ENCODE measurements around the gene IRF1.

Gene IRF1

DNA sequence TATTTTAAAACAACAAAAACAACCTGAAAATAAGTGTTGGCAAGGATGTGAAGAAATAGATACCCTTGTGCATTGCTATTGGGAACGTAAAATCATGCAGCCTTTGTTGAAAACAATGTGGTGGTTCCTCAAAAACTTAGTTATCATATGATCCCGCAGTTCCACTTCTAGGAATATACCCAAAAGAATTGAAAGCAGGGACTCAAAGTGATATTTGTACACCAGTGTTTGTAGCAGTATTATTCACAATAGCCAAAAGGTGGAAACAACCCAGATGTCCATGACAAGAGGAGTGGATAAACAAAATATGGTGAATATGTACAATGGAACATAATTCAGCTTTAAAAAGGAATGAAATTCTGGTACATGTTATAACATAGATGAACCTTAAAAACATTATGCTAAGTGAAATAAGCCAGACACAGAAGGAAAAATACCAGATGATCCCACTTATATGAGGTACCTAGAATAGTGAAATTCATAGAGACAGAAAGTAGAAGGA is 29.0 kb downstream of the IRF1 start:
- no peak for DNase-seq (ENCODE audit: low read depth)

DNA sequence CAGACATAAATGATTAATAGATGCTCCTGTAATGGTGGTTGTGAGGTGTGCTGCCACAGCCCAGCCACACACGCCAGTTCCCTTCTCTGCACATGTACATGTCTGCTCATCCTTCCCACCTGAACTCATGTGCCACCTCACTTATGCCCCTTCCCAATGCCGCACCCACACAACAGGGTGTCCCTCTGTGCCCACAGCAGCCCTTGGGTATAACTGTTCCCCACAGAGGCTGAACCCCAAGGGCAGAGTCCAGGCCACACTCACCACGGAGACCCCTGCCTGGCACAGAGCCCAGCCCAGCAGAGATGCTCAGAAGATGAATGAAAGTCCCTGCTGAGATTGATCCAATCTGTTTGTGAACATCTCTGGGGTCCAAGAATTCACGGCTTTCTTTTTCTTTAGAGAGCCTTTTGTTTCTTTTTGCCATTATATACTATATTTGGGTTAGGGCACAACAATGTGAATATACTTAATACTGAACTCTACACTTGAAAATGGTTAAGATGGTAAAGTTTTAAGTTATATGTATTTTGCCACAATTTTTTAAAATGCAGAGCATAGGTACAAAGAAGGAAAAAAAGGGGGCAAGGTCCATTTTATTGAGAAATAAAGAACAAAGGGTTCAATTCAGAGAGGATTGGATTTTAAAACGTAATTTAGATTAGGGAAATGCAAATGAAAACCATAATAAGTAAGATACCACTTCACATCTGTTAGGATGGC is 29.6 kb downstream of the IRF1 start:
- DNase-seq (ENCODE audit: low read depth), result no peak

DNA sequence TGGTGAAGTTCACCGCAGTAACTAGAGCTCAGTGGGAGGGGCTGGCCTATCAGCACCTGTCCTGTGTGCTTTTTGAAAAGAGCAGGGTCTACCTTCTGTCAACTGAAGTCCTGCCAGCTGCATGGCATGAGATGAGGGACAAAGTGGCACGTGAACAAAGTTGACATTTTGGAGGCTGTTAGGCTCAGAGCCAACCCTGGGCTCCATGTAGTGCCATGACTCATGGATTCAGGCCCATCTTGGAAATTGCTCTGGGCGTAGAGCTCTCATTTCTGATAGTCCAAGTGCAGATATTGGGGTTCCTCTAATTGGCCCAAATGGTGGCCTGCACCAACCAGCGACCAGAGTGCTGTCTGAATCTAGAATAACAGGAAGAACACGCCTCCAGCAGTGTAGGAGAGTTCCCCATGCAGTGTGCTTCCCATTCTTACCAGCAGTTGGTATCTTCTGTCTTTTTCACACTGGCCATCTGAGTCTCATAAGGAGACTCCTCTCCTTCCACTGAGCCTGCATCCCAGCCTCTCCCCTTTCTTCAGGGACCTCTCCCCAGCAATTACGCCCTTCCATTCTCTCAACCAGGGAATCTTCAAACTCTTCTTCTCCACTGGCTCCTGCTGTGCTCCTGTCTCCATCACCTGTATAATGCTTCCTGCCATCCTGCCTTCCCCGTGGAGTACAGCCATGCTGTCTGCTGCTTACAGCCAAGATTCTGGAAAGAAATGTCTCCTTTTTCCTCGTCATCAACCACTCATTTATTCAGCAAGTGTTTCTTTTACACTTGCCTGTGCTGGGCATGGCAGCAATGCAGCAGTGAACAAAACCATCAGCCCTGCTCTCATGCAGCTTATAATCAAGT is 30.4 kb downstream of the IRF1 start:
- no peak for DNase-seq (ENCODE audit: low read depth)

DNA sequence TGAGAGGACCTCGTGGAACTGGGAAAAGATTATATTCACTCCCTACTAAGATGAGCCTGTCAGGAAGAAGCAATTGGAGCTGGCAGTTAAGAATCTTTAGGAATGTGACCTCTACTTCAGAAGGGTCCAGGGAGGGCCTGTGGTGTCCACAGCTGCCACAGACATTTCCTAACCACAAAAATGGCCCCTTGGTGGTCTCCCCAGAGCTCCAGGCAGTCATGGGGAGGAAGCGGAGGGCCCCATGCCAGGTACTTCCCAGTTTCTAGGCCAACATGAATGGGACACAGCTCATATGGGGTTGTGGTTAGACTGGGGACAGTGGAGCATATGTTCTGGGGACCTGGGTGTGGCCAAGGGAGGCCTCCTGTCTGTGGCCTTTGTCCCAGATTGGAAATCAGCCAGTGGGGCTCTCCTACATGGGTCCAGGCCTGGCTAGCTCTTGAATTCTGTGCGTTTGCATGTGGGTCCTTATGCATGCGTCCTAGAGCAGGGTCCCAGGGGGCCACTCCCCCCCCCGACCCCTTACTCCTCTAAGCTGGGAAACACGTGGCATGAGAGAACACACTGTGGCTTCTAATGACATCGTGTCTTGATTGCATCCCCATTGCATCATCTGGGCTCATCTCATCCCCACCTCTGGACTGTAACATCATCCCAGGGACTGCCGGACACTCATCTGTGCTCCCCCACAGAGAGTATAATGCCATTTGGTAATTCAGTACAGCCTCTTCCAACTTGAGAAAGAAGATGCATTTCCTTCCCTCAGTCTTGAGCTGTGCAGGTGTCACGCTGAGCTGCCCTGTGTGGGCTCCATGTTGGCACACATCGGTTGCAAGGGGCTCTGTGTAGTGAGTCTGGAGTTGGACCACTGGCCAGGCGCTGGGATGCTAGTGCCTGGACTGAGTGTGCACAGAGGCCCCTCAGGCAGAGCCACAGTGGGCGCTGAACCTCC is 31.3 kb downstream of the IRF1 start:
- DNase-seq (ENCODE audit: low read depth), result no peak

DNA sequence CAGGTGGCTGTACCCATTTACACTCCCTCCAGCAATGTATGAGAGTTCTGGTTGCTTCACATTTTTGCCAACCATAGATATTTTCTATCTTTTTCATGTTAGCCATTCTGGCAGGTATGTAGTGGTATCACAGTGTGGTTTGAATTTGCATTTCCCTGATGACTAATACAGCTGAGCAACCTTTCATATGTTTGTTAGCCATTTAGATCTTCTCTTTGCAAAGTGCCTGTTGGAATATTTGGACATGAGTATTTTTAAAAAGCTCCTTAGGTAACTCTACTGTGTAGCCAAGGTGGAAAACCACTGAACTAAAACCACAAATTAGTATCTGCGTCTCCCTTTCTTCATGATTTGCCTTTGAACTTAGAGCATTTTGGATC is 31.9 kb downstream of the IRF1 start:
- DNase-seq (ENCODE audit: low read depth), result no peak

DNA sequence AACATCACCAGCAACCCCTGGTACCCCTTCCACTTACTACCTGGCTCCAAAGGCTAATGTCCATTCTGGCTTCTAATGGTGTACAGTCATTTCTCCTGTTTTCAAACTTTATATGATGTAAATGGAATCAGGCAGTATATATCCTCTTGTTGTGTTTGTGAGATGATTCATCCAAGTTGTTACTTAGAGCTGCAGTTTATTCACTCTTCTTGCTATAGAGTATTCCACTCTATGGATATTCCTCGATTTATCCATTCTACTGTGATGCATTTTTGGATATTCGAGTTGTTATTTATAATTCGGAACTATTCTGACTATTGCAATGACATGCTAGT is 32.4 kb downstream of the IRF1 start:
- no peak for DNase-seq (ENCODE audit: low read depth)

DNA sequence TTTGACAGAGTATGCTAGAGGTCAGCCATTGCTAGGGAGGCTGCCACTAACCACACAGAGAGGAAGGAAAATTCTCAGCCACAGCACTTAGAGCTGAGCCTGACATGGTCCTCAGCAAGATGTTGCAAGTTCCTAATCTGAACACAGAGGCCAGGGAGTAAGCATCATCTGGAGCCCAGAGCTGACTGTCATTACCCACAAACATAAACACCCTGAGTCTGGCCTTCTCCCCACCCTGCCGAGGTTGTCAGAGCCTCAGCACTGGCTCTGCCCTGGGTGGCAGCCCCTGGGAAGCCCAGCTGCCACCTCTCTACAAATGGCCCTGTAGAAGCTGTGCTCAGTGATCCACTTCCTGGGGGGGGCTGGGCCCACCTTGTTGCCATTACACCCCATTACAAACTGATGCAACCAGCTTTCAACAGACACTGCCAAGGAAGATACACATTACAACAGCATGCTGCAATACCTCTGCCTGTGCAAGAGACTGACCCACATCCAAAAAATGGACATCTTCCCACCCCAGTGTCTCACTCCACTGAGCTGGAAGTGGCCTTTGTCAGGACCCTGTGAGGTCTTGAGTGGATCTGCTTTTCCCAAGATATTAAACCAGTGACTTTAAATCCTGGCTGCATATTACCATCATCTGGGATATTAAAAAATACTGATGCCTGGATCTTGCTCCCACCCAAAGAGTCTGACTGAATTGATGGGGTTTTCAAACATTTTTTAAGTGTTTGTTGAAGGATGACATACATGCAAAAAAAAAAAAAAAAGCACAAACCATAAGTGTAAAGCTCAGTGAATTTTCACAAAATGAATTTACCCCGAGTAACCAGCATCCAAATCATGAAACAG is 33.0 kb downstream of the IRF1 start:
- no peak for DNase-seq (ENCODE audit: low read depth)

DNA sequence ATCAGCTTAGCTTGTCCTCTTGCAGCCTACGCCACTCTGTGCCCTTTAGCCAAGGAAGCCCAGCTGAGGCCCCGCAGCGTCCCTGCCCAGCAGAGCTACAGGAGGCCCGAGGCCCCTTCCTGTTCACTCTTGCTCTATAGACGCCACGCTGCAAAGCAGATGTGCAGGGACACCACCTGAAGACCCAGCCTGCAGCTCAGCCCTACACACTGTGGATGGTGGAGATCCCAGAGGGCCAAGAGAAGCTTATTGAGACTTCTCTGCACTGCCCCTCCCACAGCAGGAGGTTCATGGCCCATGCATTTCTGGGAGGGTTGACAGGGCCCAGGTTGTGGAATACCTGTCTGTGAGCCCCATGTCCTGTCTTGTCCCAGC is 33.6 kb downstream of the IRF1 start:
- DNase-seq (ENCODE audit: low read depth), result no peak

DNA sequence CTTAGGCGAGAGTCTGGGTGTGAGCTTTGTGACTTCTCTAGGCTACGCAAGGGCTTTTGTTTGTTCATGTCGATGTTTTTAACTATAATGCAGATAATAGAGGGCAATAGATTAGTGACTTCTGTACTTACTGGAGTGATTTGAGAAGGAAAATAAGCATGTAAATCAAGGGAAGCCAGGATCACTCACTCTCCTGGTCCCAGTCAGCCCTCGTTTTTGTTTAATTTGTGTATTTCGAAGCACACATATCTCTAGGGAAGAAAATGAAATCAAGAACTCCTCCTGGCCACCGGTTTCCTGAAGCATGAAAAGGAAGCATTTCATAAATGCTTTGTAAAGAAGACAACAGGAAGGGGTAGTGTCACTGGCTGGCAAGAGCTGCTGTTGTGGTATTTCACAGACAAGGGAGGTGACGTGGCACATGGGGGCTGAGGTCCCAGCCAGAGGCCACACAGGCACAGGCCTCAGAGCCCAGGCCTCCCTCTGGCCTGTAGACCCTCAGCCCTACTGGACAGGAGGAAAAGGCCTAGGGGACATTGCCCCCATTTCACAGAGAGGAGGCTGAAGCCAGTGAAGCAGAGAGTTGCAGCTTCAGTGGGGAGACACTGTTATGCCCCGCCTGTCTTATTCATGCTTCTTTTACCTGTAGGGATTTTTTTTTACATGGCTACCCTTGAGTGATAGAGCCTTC is 34.1 kb downstream of the IRF1 start:
- DNase-seq (ENCODE audit: low read depth), result no peak

DNA sequence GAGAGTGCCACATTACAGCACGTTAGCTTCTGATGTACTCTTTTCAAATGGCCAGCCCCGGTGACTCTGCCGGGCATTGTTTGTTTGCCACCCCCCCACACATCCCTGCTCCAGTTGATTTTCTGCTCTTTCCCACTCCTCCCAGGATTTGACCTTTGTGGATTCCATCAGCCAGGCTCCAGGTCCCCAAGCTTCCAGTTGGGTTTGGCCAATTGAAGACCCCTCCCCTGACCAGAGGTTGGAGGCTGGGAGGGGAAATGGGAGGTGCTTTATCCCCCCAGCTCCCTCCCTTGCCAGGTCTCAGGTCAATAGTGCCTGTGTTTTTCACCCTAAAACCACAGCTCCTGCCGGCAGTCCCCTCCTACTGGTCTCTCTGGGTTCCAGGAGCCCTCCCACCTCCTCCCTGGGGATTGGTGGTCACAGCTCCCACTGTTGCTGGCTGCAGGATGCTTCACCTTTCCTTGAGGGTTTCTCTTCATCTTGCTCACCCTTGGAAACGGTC is 34.9 kb downstream of the IRF1 start:
- DNase-seq (ENCODE audit: low read depth), result no peak

DNA sequence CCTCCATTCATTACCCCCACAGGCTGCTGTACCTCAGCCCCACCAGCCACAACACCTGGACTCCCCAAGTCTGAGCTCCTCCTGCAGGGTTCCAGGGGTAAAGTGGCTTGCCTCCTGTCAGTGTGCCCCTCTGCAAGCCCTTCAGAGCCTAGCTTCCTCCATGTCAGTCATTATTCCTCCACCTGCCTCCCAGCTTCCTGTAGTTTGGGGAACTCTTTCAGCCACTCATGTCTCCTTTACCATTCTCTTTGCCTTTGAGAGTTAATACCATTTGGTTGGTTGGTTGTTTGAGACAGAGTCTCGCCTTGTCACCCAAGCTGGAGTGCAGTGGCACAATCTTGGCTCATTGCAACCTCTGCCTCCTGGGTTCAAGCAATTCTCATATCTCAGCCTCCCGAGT is 36.2 kb downstream of the IRF1 start:
- no peak for DNase-seq (ENCODE audit: low read depth)

DNA sequence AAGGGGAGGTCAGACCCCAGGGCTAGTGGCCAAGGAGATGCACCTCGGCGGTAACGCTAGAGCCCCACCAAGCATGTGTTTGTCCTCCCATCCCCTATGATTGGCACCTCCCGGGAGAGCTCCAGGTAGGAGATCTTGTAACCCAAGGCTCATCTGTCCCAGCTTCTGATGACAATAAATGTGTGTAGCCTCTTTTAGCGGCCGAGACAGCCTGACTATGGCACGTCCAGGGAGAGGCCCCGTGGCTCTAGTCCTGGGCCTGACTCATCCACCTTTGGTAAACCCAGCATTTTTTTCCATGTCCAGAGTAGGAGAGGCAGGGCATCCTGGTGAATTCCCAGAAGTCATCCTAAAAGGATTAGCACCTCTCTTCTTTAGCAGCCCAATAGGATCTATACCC is 39.2 kb downstream of the IRF1 start:
- no peak for DNase-seq (ENCODE audit: low read depth)

DNA sequence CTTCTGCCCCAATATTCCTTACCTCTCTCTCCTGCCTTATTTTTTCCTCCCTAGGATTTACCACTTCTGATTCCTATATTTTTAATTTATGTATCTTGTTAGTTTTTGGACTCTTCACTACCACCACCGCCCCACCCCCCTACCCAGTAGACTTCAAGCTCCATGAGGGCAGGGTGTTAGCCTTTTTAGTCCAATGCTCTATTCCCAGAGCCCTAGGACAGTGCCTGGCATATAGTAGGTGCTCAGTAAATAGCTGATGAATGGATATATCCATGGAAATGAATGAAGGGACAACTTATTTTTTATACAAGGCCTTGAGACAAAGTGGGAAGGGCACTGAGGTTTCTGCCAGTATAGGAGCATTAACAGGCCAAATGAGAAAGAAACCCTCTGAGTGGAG is 41.5 kb downstream of the IRF1 start:
- DNase-seq (ENCODE audit: low read depth), result no peak

DNA sequence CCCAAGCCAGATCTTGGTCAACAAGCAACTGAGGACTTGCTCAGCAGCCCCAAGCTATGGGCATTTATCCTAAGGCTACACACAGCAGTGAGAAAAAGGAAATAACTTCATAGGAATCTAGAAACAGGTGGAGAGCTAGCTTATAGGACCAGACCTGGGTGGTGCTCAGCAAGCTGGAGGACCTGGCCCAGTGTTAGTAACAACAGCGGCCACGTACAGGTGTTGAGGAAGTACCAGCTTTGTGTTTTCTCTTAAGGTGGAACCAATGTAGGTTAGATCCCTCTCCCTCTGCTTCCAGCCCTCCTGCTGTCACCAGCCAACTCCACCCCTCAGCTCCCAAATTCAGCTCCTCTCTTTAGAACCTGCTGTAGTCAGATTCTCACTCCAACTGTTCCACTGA is 43.4 kb downstream of the IRF1 start:
- no peak for DNase-seq (ENCODE audit: low read depth)

DNA sequence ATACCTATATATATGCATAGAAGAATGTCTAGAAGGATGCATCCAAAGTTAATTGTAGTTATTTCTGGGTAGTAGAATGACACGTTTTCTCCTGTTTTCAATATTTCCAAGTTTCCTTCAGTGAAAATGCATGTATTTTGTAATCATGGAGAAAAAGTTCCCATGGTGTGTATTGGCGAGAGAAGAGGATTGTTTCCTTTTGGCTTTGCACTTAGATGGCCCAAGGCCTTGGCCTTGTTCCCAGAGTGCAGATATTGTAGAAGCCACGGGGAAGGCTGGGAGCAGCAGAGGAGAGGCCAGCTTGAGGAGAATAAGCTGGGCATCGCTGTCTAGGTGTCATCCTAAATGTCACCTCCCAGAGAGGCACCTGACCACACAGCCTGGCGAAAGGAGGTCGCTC is 44.0 kb downstream of the IRF1 start:
- DNase-seq (ENCODE audit: low read depth), result no peak

DNA sequence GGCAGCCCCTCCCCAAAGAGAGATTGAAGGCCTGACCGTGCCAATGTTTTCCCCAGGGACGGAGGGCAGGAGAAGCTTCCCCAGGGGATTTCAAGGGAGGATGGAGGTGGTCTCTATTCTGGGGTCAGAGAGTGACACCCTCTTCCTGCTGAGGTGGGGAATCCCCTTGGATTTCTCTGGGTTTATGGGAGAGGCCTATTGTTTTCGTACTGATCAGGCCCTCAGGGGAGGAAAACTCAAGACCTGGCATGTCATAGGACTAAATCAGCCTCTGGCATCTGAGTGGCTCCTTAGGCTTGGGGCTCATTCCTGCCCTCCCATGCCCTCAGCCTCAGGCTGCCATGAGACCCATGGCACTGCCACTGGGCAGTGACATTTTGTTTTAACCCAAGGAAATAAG is 44.6 kb downstream of the IRF1 start:
- DNase-seq (ENCODE audit: low read depth), result no peak

DNA sequence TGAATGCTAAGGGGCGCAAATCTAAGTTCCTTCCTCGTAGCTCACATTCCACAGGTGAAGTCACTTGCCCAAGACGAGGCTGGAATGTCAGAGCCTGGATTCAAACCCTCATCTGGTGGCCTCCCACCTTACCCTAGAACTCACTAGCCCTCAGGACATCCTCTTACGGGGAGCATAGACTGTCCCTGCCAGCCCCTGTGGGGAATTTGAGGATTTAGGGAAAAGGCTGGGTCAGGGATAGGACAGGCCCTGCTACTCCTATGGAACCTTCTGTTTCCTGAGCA is 45.0 kb downstream of the IRF1 start:
- no peak for DNase-seq (ENCODE audit: low read depth)

DNA sequence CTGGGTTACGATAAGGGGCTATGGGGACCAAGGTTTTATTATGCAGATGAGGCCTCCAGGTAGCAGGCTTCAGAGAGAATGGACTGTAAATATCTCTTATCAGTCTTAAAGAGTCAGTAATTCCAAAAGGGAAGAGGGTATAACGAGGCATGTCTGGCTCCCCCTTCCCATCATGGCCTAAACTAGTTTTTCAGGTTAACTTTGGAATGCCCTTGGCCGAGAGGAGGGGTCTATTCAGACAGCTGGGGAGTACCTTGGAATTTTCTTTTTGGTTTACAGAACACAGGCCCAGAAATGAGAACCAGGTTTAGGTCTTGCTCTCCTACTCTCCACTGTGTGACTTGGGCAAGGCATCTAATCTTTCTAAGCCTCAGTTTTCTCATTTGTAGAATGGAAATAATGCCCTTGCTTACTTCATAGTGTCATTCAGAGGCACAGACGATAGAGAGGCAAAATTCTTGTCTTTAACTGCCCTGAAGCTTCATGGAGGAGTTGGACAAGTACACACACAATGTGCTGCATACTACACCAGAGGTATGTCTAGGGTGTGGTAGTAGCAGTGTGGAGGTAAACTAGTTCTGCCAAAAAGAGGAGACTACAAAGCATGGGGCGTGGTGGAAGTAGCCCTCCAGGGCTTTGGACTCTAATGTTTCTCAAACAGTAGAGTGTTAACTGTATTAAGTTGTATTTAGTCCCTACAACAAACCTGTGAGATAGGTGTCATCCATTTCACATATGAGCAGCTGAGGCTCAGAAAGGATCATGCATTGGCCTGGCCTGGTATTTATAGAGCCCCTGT is 45.5 kb downstream of the IRF1 start:
- no peak for DNase-seq (ENCODE audit: low read depth)

DNA sequence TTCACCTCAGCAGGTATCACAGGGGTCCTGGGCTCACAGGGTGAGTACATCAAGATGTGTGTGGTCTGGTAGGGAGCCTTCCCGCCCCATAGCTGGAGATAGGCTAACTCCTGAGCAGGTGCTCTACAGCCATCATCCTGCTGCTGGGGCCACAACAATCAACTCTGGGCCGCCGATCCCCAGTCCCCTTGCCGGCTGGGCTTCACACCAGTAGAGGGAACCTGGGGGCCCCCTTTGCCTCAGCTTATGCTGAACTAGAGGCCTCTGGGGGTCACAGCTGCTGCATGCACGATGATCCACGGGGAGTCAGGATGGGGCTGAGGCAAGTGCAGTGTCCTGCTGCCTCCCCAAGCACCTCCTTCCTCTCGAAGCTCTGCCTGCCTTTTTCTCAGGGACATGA is 46.5 kb downstream of the IRF1 start:
- no peak for DNase-seq (ENCODE audit: low read depth)

DNA sequence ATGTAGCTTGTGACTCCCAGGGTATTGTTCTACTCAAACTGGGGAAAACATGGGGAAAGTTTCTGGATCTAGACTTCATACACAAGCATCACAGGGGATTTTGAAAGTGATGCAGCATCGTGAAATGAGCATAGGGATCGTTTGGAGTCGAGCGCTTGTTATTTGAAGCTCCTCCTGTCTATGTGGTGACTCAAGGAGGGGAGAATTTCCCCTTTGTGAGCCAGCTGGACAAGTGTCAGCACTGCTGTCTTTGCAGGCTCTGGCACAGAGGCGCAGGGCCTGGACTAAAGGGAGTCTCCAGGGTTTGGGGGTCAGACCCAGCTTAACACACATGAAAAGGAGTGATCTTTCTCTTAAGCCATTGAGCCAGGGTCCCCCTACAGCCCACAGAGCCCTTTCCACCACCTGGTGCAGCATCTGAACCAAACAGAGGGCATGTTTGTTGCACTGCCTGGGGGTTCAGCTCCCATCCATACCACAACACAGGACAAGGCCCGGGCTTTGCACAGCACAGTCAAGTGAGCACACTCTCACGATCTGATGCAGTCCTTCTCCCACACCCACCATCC is 51.0 kb downstream of the IRF1 start:
- no peak for DNase-seq (ENCODE audit: low read depth)
